GM19193 (cell line): Measurements from ENCODE around the gene CRAMP1.

ENCODE experiments used
- POLR2A ChIP-seq: IDR thresholded peaks from 4 replicates; pipeline ENCODE4 v1.6.1; 2011; ENCODE audit not compliant: insufficient read depth, insufficient read length; ENCODE audit errors: extremely low read depth

The CRAMP1 gene

GRCh38 chr16:1640261-1640941 lies 28.2 kb downstream of the CRAMP1 start:
- no peak for TF ChIP-seq POLR2A

GRCh38 chr16:1641261-1641660 lies 29.1 kb downstream of the CRAMP1 start:
- TF ChIP-seq POLR2A = no peak

GRCh38 chr16:1642148-1642547 lies 30.0 kb downstream of the CRAMP1 start:
- no peak for TF ChIP-seq POLR2A

GRCh38 chr16:1642753-1643152 lies 30.6 kb downstream of the CRAMP1 start:
- no peak for TF ChIP-seq POLR2A

GRCh38 chr16:1643521-1643920 lies 31.4 kb downstream of the CRAMP1 start:
- TF ChIP-seq POLR2A = no peak

- no peak for TF ChIP-seq POLR2A
Observed at GRCh38 chr16:1645914-1646525, 33.9 kb downstream of the CRAMP1 start.

- no peak for TF ChIP-seq POLR2A
Observed at GRCh38 chr16:1647856-1648255, 35.7 kb downstream of the CRAMP1 start.

GRCh38 chr16:1650131-1650530 lies 38.0 kb downstream of the CRAMP1 start:
- no peak for TF ChIP-seq POLR2A

- no peak for TF ChIP-seq POLR2A
Observed at GRCh38 chr16:1651094-1651973, 39.2 kb downstream of the CRAMP1 start.

GRCh38 chr16:1651974-1652312 lies 39.8 kb downstream of the CRAMP1 start:
- no peak for TF ChIP-seq POLR2A

GRCh38 chr16:1653023-1653422 lies 40.9 kb downstream of the CRAMP1 start:
- no peak for TF ChIP-seq POLR2A

- TF ChIP-seq POLR2A = no peak
Observed at GRCh38 chr16:1654505-1655268, 42.5 kb downstream of the CRAMP1 start.

GRCh38 chr16:1655269-1655807 lies 43.2 kb downstream of the CRAMP1 start:
- TF ChIP-seq POLR2A = no peak

- no peak for TF ChIP-seq POLR2A
Observed at GRCh38 chr16:1655909-1656807, 44.0 kb downstream of the CRAMP1 start.
